MM.1S (cell line): ENCODE data around the gene OSBPL2.

Experiments
- DNase-seq: peaks from one replicate; pipeline ENCODE4 v3.0.0-alpha.2; 2015
- H2AFZ ChIP-seq: fragments of 300-600 bp; sonication (generic); 2 replicates; pipeline ENCODE4 v1.6.0; 2016; ENCODE audit warnings: antibody characterized with exemption, low read length
- H3F3A ChIP-seq: fragments of 300-600 bp; sonication (generic); 2 replicates; pipeline ENCODE4 v1.6.1; 2016; ENCODE audit warnings: mild to moderate bottlenecking, antibody characterized with exemption, low read length, moderate library complexity, mixed read lengths; ENCODE audit not compliant: insufficient read depth
- H3K27ac ChIP-seq: fragments of 300-600 bp; sonication (generic); 2 replicates; pipeline ENCODE4 v1.5.1; 2016; ENCODE audit warnings: mild to moderate bottlenecking, low read length
- H3K27me3 ChIP-seq: fragments of 300-600 bp; sonication (generic); replicated peaks from 2 replicates; pipeline ENCODE4 v1.6.0; 2016; ENCODE audit warnings: low read length; ENCODE audit not compliant: insufficient read depth
- H3K36me3 ChIP-seq: fragments of 300-600 bp; sonication (generic); replicated peaks from 2 replicates; pipeline ENCODE4 v1.6.1; 2016; ENCODE audit warnings: mild to moderate bottlenecking, low read length, mixed read lengths; ENCODE audit not compliant: insufficient read depth
- H3K4me1 ChIP-seq: fragments of 300-600 bp; sonication (generic); 2 replicates; pipeline ENCODE4 v1.6.1; 2016; ENCODE audit warnings: low read length, mixed read lengths
- H3K4me2 ChIP-seq: fragments of 300-600 bp; sonication (generic); 2 replicates; pipeline ENCODE4 v1.6.0; 2016; ENCODE audit warnings: low read depth, low read length
- H3K4me3 ChIP-seq: fragments of 300-600 bp; sonication (generic); 2 replicates; pipeline ENCODE4 v1.5.1; 2016; ENCODE audit warnings: low read length, mixed read lengths
- H3K79me2 ChIP-seq: fragments of 300-600 bp; sonication (generic); 2 replicates; pipeline ENCODE4 v1.6.1; 2016; ENCODE audit warnings: mixed run types, low read length, mixed read lengths
- H3K9ac ChIP-seq: fragments of 300-600 bp; sonication (generic); 2 replicates; pipeline ENCODE4 v1.6.1; 2016; ENCODE audit warnings: low read length, mixed read lengths
- H3K9me2 ChIP-seq: fragments of 300-600 bp; sonication (generic); replicated peaks from 2 replicates; pipeline ENCODE4 v1.6.1; 2016; ENCODE audit warnings: mild to moderate bottlenecking, low read length, mixed read lengths; ENCODE audit not compliant: insufficient read depth
- H3K9me3 ChIP-seq: fragments of 300-600 bp; sonication (generic); replicated peaks from 2 replicates; pipeline ENCODE4 v1.6.1; 2016; ENCODE audit warnings: mild to moderate bottlenecking, low read length, mixed read lengths; ENCODE audit not compliant: insufficient read depth
- H4K20me1 ChIP-seq: fragments of 300-600 bp; sonication (generic); 2 replicates; pipeline ENCODE4 v1.6.1; 2016; ENCODE audit warnings: mild to moderate bottlenecking, low read length, moderate library complexity, mixed read lengths; ENCODE audit not compliant: insufficient read depth
- CTCF ChIP-seq: fragments of 300-600 bp; sonication (generic); IDR thresholded peaks from 2 replicates; pipeline ENCODE4 v1.5.1; 2016; ENCODE audit warnings: antibody characterized with exemption, low read length, mixed read lengths
- EZH2 ChIP-seq: fragments of 300-600 bp; sonication (generic); optimal IDR thresholded peaks from 2 replicates; pipeline ENCODE3; 2017; ENCODE audit warnings: low read depth, mild to moderate bottlenecking, antibody characterized with exemption, low read length, mixed read lengths
- EZH2phosphoT487 ChIP-seq: fragments of 300-600 bp; sonication (generic); IDR thresholded peaks from 2 replicates; pipeline ENCODE4 v1.6.1; 2018; ENCODE audit warnings: antibody characterized with exemption, low read length

OSBPL2 gene

GRCh38 chr20:62225820-62226635 lies 12.3 kb upstream of the OSBPL2 start:
- TF ChIP-seq CTCF, result no peak
- no peak for TF ChIP-seq EZH2
- no peak for TF ChIP-seq EZH2phosphoT487
- peaks cover 83% of the 10 kb centered on the region for H3K27me3 ChIP-seq
- no peaks in the 10 kb centered on the region for H3F3A ChIP-seq
- H3K4me2 ChIP-seq, result no peak overlapping the region
- no peak overlapping the region for H3K27ac ChIP-seq
- no peak overlapping the region for H3K4me3 ChIP-seq
- no peaks in the 10 kb centered on the region for H4K20me1 ChIP-seq
- no peak overlapping the region for H2AFZ ChIP-seq
- no peaks in the 10 kb centered on the region for H3K9me2 ChIP-seq
- DNase-seq, result no peak
- no peaks in the 10 kb centered on the region for H3K9me3 ChIP-seq
- H3K9ac ChIP-seq, result no peak overlapping the region
- H3K79me2 ChIP-seq, result no peaks in the 10 kb centered on the region
- no peaks in the 10 kb centered on the region for H3K36me3 ChIP-seq
- no peaks in the 10 kb centered on the region for H3K4me1 ChIP-seq

- no peak for DNase-seq
- H3K9me3 ChIP-seq, result no peaks in the 10 kb centered on the region
- H3K4me1 ChIP-seq, result no peaks in the 10 kb centered on the region
- no peak overlapping the region for H3K9ac ChIP-seq
- no peaks in the 10 kb centered on the region for H3F3A ChIP-seq
- no peaks in the 10 kb centered on the region for H3K79me2 ChIP-seq
- no peaks in the 10 kb centered on the region for H3K9me2 ChIP-seq
- H3K27ac ChIP-seq, result no peak overlapping the region
- peaks cover 74% of the 10 kb centered on the region for H3K27me3 ChIP-seq
- H3K36me3 ChIP-seq, result no peaks in the 10 kb centered on the region
- H3K4me2 ChIP-seq, result no peak overlapping the region
- TF ChIP-seq EZH2 (no peak), CTCF (no peak), EZH2phosphoT487 (no peak)
- H3K4me3 ChIP-seq, result no peak overlapping the region
- no peaks in the 10 kb centered on the region for H4K20me1 ChIP-seq
- no peak overlapping the region for H2AFZ ChIP-seq
These were observed 11.4 kb upstream of the OSBPL2 start for GRCh38 chr20:62226707-62227590.

- no peaks in the 10 kb centered on the region for H3K79me2 ChIP-seq
- no peaks in the 10 kb centered on the region for H4K20me1 ChIP-seq
- no peak overlapping the region for H3K4me2 ChIP-seq
- H3K36me3 ChIP-seq, result no peaks in the 10 kb centered on the region
- no peak overlapping the region for H3K9ac ChIP-seq
- peaks cover 68% of the 10 kb centered on the region for H3K27me3 ChIP-seq
- H3K27ac ChIP-seq, result no peak overlapping the region
- no peak for DNase-seq
- H3K4me1 ChIP-seq, result no peaks in the 10 kb centered on the region
- H3K4me3 ChIP-seq, result no peak overlapping the region
- H3F3A ChIP-seq, result no peaks in the 10 kb centered on the region
- H2AFZ ChIP-seq, result no peak overlapping the region
- TF ChIP-seq EZH2, result no peak
- no peaks in the 10 kb centered on the region for H3K9me2 ChIP-seq
- H3K9me3 ChIP-seq, result no peaks in the 10 kb centered on the region
These were observed 10.7 kb upstream of the OSBPL2 start for GRCh38 chr20:62227591-62227976.
